HCT116 (cell line): ENCODE measurements around the gene DDR2. TPM values are rescaled to one million over a fixed set of nuclear protein-coding genes. Genes with fewer than 3 reads are reported as not detected.

Experiments used
- ATAC-seq: fragments of 200-7000 bp; cut with Tn5 transposase; 2 replicates; pipeline ENCODE4 v1.9.1; 2020; ENCODE audit warnings: mild to moderate bottlenecking, moderate library complexity
- BruUV-seq: library from RNA; stranded (reverse); fragments of 400-500 nt; replicated peaks from 2 replicates; lab custom pipeline; 2021; lab: Mats Ljungman, UMichigan
- CTCF ChIA-PET: fragments of 300-600 bp; sonication (Branson Sonifier 250); formaldehyde crosslinking; loops from one replicate; lab custom pipeline; 2021; ENCODE audit warnings: antibody characterized with exemption; lab: Charles Lee
- POLR2A ChIA-PET: fragments of 300-600, 350-600 bp; sonication (Branson Sonifier 250); formaldehyde crosslinking; loops from one replicate; lab custom pipeline; 2021; ENCODE audit warnings: antibody characterized with exemption; lab: Charles Lee
- RAD21 ChIA-PET, 2 experiments: fragments of 300-600 bp; sonication (Branson Sonifier 250); formaldehyde crosslinking; loops; one replicate each; lab custom pipeline; 2023; ENCODE audit warnings: low total read pairs in 2 of 2; ENCODE audit not compliant: uncharacterized antibody in 2 of 2, unreplicated experiment in 2 of 2, low non-redundant PET in 1 of 2; lab: Charles Lee
- DNase-seq: peaks from one replicate; pipeline ENCODE4 v3.0.0-alpha.2; 2010; ENCODE audit warnings: low read depth, low spot score
- H2AFZ ChIP-seq: fragments of 200-600 bp; shearing (Covaris generic), sonication (generic); 2 replicates; pipeline ENCODE4 v1.6.1; 2017; ENCODE audit warnings: low read depth, mixed run types, mixed read lengths, antibody characterized with exemption, low read length; ENCODE audit not compliant: poor library complexity, severe bottlenecking
- H3K27ac ChIP-seq: 2 replicates; pipeline ENCODE4 v1.5.1; 2012; ENCODE audit warnings: low read depth, low read length
- H3K27me3 ChIP-seq: fragments of 200-600 bp; sonication (generic); 2 replicates; pipeline ENCODE4 v1.6.1; 2016; ENCODE audit warnings: mixed run types, low read length, mixed read lengths; ENCODE audit not compliant: insufficient read depth
- H3K36me3 ChIP-seq, 2 experiments: fragments of 200-500 bp in 1 of 2; fragments of 200-600 bp in 1 of 2; sonication (Bioruptor generic) in 1 of 2; sonication (generic) in 1 of 2; 2 replicates each; pipeline versions ENCODE4 v1.5.1 to v1.6.1; 2014 to 2016; ENCODE audit warnings: low read length in 2 of 2, inconsistent platforms in 1 of 2, mixed read lengths in 1 of 2, mixed run types in 1 of 2; ENCODE audit not compliant: insufficient read depth in 2 of 2, control insufficient read depth in 1 of 2
- H3K4me1 ChIP-seq, 2 experiments: fragments of 200-600 bp in 1 of 2; sonication (generic) in 1 of 2; 2 replicates each; pipeline versions ENCODE4 v1.5.1 to v1.6.1; 2012 to 2017; ENCODE audit warnings: low read length in 2 of 2, inconsistent platforms in 1 of 2, mild to moderate bottlenecking in 1 of 2, mixed read lengths in 1 of 2, mixed run types in 1 of 2, moderate library complexity in 1 of 2; ENCODE audit not compliant: insufficient read depth in 2 of 2, control insufficient read depth in 1 of 2
- H3K4me2 ChIP-seq: fragments of 200-600 bp; sonication (generic); 2 replicates; pipeline ENCODE4 v1.6.1; 2017; ENCODE audit warnings: mixed run types, low read length, mixed read lengths
- H3K4me3 ChIP-seq, 2 experiments: fragments of 200-600 bp in 1 of 2; sonication (generic) in 1 of 2; replicated peaks in 1 of 2; 2 replicates each; pipeline ENCODE4 v1.5.1; 2011 to 2016; ENCODE audit warnings: low read length in 2 of 2, control low read depth in 1 of 2, low read depth in 1 of 2, mild to moderate bottlenecking in 1 of 2, mixed read lengths in 1 of 2, mixed run types in 1 of 2
- H3K79me2 ChIP-seq: fragments of 200-600 bp; sonication (generic); 2 replicates; pipeline ENCODE4 v1.6.1; 2017; ENCODE audit warnings: mild to moderate bottlenecking, mixed run types, low read length, moderate library complexity, mixed read lengths; ENCODE audit not compliant: insufficient read depth
- H3K9ac ChIP-seq: fragments of 200-600 bp; sonication (generic); 2 replicates; pipeline ENCODE4 v1.6.1; 2016; ENCODE audit warnings: low read length, mixed read lengths
- H3K9me2 ChIP-seq: fragments of 200-600 bp; sonication (generic), shearing (Covaris generic); 2 replicates; pipeline ENCODE4 v1.6.1; 2017; ENCODE audit warnings: mixed run types, mild to moderate bottlenecking, moderate library complexity; ENCODE audit not compliant: insufficient read depth
- H3K9me3 ChIP-seq, 2 experiments: fragments of 200-500 bp in 1 of 2; fragments of 200-600 bp in 1 of 2; sonication (Bioruptor generic) in 1 of 2; sonication (generic) in 1 of 2; 2 replicates each; pipeline ENCODE4 v1.6.1; 2014 to 2017; ENCODE audit warnings: low read length in 2 of 2, mixed read lengths in 2 of 2, inconsistent platforms in 1 of 2, low read depth in 1 of 2, mild to moderate bottlenecking in 1 of 2, mixed run types in 1 of 2, moderate library complexity in 1 of 2; ENCODE audit not compliant: control insufficient read depth in 1 of 2, insufficient read depth in 1 of 2
- H4K20me1 ChIP-seq: fragments of 200-600 bp; sonication (generic), shearing (Covaris generic); 2 replicates; pipeline ENCODE4 v1.6.1; 2017; ENCODE audit warnings: mixed run types, mild to moderate bottlenecking, moderate library complexity; ENCODE audit not compliant: insufficient read depth
- EGR1 ChIP-seq: IDR thresholded peaks from 2 replicates; pipeline ENCODE4 v1.6.1; 2012; ENCODE audit warnings: low read depth
- POLR2A ChIP-seq: IDR thresholded peaks from 2 replicates; pipeline ENCODE4 v1.7.0; 2011; ENCODE audit warnings: borderline replicate concordance; ENCODE audit not compliant: insufficient read depth, insufficient read length; ENCODE audit errors: extremely low read depth
- SRF ChIP-seq: IDR thresholded peaks from 2 replicates; pipeline ENCODE4 v1.6.1; 2012; ENCODE audit warnings: low read depth
- YY1 ChIP-seq: IDR thresholded peaks from 2 replicates; pipeline ENCODE4 v1.6.1; 2011; ENCODE audit warnings: low read length, low read depth, moderate library complexity, mild to moderate bottlenecking; ENCODE audit not compliant: insufficient replicate concordance; ENCODE audit errors: extremely low read depth
- intact Hi-C: fragments of 100-400 bp; cut with micrococcal nuclease; formaldehyde crosslinking; loops from 2 replicates; pipeline ENCODE4 v1.10.0; 2022
- total RNA-seq: library from RNA; stranded (reverse); gene quantifications from one replicate; pipeline ENCODE4 v1.2.1, GENCODE V29; 2021; ENCODE audit not compliant: unreplicated experiment
- TF ChIP-seq, protein P1 (sequence below): IDR thresholded peaks from 2 replicates; pipeline ENCODE4 v1.6.1; 2012; ENCODE audit warnings: low read depth

Gene DDR2
- total RNA-seq, 1 experiment from 2014 or later: 0.84 TPM

DNA sequence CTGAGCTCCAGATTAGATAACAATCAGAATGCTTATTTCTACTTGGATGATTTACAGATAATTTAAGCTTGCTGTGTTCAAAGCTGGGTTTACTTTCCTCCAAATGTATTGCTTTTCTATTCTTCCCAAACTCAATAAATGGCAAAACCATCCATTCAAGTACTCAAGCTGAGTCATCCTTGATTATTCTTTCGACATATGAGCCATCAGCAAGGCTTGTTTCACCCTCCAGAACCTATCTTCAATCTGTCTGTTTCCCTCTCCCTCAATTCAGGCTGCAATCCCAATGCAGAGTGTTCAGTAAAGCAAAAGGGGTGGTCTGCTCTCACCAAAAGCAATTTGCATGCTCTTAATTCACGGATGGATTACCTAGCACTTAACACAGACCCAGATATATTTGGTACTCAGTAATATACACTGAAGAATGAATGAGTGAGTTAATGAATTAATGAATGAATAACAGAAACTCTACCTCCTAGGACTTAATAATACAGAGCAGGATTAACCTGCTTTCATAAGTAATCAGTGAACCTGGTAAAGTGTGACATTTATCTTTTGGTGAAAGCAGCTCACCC, 41.9 kb downstream of the DDR2 start (continued):
- TF ChIP-seq, protein P1, sequence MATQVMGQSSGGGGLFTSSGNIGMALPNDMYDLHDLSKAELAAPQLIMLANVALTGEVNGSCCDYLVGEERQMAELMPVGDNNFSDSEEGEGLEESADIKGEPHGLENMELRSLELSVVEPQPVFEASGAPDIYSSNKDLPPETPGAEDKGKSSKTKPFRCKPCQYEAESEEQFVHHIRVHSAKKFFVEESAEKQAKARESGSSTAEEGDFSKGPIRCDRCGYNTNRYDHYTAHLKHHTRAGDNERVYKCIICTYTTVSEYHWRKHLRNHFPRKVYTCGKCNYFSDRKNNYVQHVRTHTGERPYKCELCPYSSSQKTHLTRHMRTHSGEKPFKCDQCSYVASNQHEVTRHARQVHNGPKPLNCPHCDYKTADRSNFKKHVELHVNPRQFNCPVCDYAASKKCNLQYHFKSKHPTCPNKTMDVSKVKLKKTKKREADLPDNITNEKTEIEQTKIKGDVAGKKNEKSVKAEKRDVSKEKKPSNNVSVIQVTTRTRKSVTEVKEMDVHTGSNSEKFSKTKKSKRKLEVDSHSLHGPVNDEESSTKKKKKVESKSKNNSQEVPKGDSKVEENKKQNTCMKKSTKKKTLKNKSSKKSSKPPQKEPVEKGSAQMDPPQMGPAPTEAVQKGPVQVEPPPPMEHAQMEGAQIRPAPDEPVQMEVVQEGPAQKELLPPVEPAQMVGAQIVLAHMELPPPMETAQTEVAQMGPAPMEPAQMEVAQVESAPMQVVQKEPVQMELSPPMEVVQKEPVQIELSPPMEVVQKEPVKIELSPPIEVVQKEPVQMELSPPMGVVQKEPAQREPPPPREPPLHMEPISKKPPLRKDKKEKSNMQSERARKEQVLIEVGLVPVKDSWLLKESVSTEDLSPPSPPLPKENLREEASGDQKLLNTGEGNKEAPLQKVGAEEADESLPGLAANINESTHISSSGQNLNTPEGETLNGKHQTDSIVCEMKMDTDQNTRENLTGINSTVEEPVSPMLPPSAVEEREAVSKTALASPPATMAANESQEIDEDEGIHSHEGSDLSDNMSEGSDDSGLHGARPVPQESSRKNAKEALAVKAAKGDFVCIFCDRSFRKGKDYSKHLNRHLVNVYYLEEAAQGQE: no peak
- no peak for TF ChIP-seq EGR1

DNA sequence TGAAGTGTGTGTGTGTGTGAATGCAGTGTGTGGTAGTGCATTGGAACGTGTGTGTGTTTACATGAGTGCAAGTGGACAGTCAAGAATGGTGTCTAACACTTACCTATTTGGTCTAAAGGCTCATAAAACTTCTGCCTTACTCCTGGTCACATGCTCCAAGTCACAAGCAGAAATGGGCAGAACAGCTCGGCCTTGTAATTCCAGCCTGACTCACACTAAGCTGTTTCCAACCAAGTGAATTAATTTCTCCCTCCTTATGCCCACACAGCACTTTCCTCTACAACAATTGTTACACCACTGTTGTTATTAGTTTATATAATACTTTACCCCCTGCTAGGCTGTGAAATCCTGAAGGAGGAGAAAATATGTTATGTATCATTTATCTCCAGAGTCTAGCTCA, 43.8 kb downstream of the DDR2 start:
- Histone ChIP-seq H4K20me1 (no peaks in the 10 kb centered on the region), H3K9me2 (no peaks in the 10 kb centered on the region)
- RAD21 ChIA-PET: no interaction called here
- TF ChIP-seq SRF (no peak), POLR2A (no peak), YY1 (no peak)
- TF ChIP-seq, all 23 proteins: peak for 0
- Histone ChIP-seq H2AFZ (no peak overlapping the region), H3K4me2 (no peak overlapping the region), H3K79me2 (no peaks in the 10 kb centered on the region), H3K4me1 (peaks cover 21 to 57% of the 10 kb centered on the region in 2 experiments), H3K4me3 (no peak overlapping the region), H3K27me3 (no peaks in the 10 kb centered on the region), H3K9ac (no peak overlapping the region), H3K27ac (no peak overlapping the region), H3K9me3 (no peaks in the 10 kb centered on the region), H3K36me3 (no peaks in the 10 kb centered on the region)
- ChIA-PET POLR2A (interaction anchor here (1.1 kb wide), 1 partner anchor 20 kb away, joined by 3 read pairs; no protein-coding TSS in a partner anchor), CTCF (no interaction called here)
- no TSS peak for BruUV-seq
- intact Hi-C loops: no loop called here
- ATAC-seq (no peak), DNase-seq (no peak)
